Right atrium auricular region (tissue), 2 donors: ENCODE results near the gene SMAD5. TPM values are rescaled to one million over a fixed set of nuclear protein-coding genes. Genes with fewer than 3 reads are reported as not detected.

Experiments
- DNase-seq: peaks from one replicate; pipeline ENCODE4 v3.0.0-alpha.2; 2019; ENCODE audit warnings: low spot score
- H3K27ac ChIP-seq, 2 donors: fragments of 200-600 bp; sonication (generic); 1 replicate in 1 of 2; 2 replicates in 1 of 2; pipeline ENCODE4 v1.5.1; 2016 to 2019
- H3K27me3 ChIP-seq, 2 donors: fragments of 200-600 bp; sonication (generic); one replicate each; pipeline versions ENCODE4 v1.5.1 to v1.6.0; 2017 to 2019
- H3K36me3 ChIP-seq: fragments of 200-600 bp; sonication (generic); one replicate; pipeline ENCODE4 v1.5.1; 2016
- H3K4me1 ChIP-seq, 2 donors: fragments of 200-600 bp; sonication (generic); one replicate each; pipeline versions ENCODE4 v1.5.1 to v1.6.0; 2017 to 2019
- H3K4me3 ChIP-seq, 2 donors: fragments of 200-600 bp; sonication (generic); 1 replicate in 1 of 2; 2 replicates in 1 of 2; pipeline ENCODE4 v1.5.1; 2017 to 2019; ENCODE audit warnings: mild to moderate bottlenecking in 1 of 2, moderate library complexity in 1 of 2
- H3K9me3 ChIP-seq, 2 donors: fragments of 200-600 bp; sonication (generic); one replicate each; pipeline ENCODE4 v1.5.1; 2019
- CTCF ChIP-seq, 2 donors: fragments of 200-600 bp; sonication (generic); IDR thresholded peaks; one replicate each; pipeline ENCODE4 v1.5.1; 2019; ENCODE audit warnings: antibody characterized with exemption in 2 of 2
- total RNA-seq, 2 donors: library from RNA; depleted of rRNA; stranded (reverse); fragments of >200 nt; gene quantifications; one replicate each; pipeline ENCODE4 v1.1.0, GENCODE V29; 2016

The SMAD5 gene
- total RNA-seq, 2 donors from 2014 or later, result 25.0 to 26.7 TPM

- DNase-seq, result no peak
- no peak for TF ChIP-seq CTCF (IDR thresholded peaks at IDR 0.05)
- Histone ChIP-seq H3K36me3 (peaks cover 15% of the 10 kb centered on the region), H3K27ac (no peak overlapping the region), H3K4me3 (no peak overlapping the region), H3K4me1 (peaks cover 0 to 27% of the 10 kb centered on the region in 2 donors), H3K9me3 (no peaks in the 10 kb centered on the region), H3K27me3 (peaks cover 0 to 28% of the 10 kb centered on the region in 2 donors)
Measured at GRCh38 chr5:136190904-136191303, 58.3 kb downstream of the SMAD5 start.

- peak overlapping the region in 1 of 2 donors; percentile 48 for H3K4me3 ChIP-seq
- peaks cover 0 to 27% of the 10 kb centered on the region in 2 donors for H3K4me1 ChIP-seq
- DNase-seq, result no peak
- peaks cover 0 to 28% of the 10 kb centered on the region in 2 donors for H3K27me3 ChIP-seq
- H3K27ac ChIP-seq, result no peak overlapping the region
- TF ChIP-seq CTCF (IDR thresholded peaks at IDR 0.05), result no peak
- no peaks in the 10 kb centered on the region for H3K9me3 ChIP-seq
- H3K36me3 ChIP-seq, result peaks cover 15% of the 10 kb centered on the region
Measured at GRCh38 chr5:136191304-136192014, 58.8 kb downstream of the SMAD5 start.

- peaks cover 0 to 28% of the 10 kb centered on the region in 2 donors for H3K27me3 ChIP-seq
Measured at GRCh38 chr5:136192015-136192525, 59.4 kb downstream of the SMAD5 start.

GRCh38 chr5:136192526-136193321 lies 60.1 kb downstream of the SMAD5 start, which contains the start of gene SMIM32:
Gene SMIM32, minus strand, starts transcription at chr5:136193162. Its CDS starts 638 bp downstream, at chr5:136192524.
- peak; percentile 38 for DNase-seq
- Histone ChIP-seq H3K27me3 (peaks cover 0 to 28% of the 10 kb centered on the region in 2 donors), H3K4me1 (peaks cover 0 to 27% of the 10 kb centered on the region in 2 donors), H3K36me3 (peaks cover 9% of the 10 kb centered on the region), H3K4me3 (peak within 1 kb of the TSS; percentile 19 to 48), H3K27ac (no peak within 1 kb of the TSS), H3K9me3 (no peaks in the 10 kb centered on the region)
- no peak for TF ChIP-seq CTCF (IDR thresholded peaks at IDR 0.05)

More at GRCh38 chr5:136192015-136192525, 59.4 kb downstream of the SMAD5 start:
- H3K4me1 ChIP-seq, result peaks cover 0 to 27% of the 10 kb centered on the region in 2 donors
- no peak for TF ChIP-seq CTCF (IDR thresholded peaks at IDR 0.05)
- H3K4me3 ChIP-seq, result peak overlapping the region; percentile 19 to 48
- no peaks in the 10 kb centered on the region for H3K9me3 ChIP-seq
- H3K36me3 ChIP-seq, result peaks cover 15% of the 10 kb centered on the region
- H3K27ac ChIP-seq, result no peak overlapping the region
- no peak for DNase-seq

- peak; percentile 47 for DNase-seq
- Histone ChIP-seq H3K4me3 (peak overlapping the region; percentile 19 to 48), H3K27ac (no peak overlapping the region), H3K9me3 (no peaks in the 10 kb centered on the region), H3K36me3 (peaks cover 2% of the 10 kb centered on the region), H3K4me1 (peaks cover 0 to 27% of the 10 kb centered on the region in 2 donors), H3K27me3 (peaks cover 0 to 28% of the 10 kb centered on the region in 2 donors)
- TF ChIP-seq CTCF (IDR thresholded peaks at IDR 0.05), result no peak
Measured at GRCh38 chr5:136193322-136193935, 60.8 kb downstream of the SMAD5 start.
